Measurements from ENCODE around the gene VKORC1L1.

GRCh38 chr7:65872776-65873581, at the start of gene VKORC1L1:
- TF ChIP-seq CTCF (conservative IDR thresholded peaks at IDR 0.05; ENCODE audit: low read depth, low read length) (no peak), EZH2 (IDR thresholded peaks at IDR 0.05; ENCODE audit: borderline replicate concordance, low read depth, low read length, poor library complexity, severe bottlenecking) (no peak)
